Activated T-cell treated with anti-CD3 and anti-CD28 coated beads, Interleukin-2, amount 50 U/mL, for 48 hours (primary cell): Measurements from ENCODE around the gene HENMT1.
A peak's percentile ranks its signal among the peaks of the same experiment; 100 is the strongest.
"Not testable (repeated sequence)": the region's sequence is repeated elsewhere in the genome, so short reads cannot be mapped to it uniquely, and the experiment has no call there.

Source experiments
- DNase-seq, 2 experiments: peaks; one replicate each; pipeline ENCODE4 v3.0.0-alpha.2; 2020

HENMT1 gene

GRCh38 chr1:108661030-108661609, at the start of gene HENMT1:
Gene HENMT1, minus strand, starts transcription at chr1:108661093. Its CDS starts 1,209 bp downstream, at chr1:108659884.
- peak; percentile 82 to 88 for DNase-seq

DNA sequence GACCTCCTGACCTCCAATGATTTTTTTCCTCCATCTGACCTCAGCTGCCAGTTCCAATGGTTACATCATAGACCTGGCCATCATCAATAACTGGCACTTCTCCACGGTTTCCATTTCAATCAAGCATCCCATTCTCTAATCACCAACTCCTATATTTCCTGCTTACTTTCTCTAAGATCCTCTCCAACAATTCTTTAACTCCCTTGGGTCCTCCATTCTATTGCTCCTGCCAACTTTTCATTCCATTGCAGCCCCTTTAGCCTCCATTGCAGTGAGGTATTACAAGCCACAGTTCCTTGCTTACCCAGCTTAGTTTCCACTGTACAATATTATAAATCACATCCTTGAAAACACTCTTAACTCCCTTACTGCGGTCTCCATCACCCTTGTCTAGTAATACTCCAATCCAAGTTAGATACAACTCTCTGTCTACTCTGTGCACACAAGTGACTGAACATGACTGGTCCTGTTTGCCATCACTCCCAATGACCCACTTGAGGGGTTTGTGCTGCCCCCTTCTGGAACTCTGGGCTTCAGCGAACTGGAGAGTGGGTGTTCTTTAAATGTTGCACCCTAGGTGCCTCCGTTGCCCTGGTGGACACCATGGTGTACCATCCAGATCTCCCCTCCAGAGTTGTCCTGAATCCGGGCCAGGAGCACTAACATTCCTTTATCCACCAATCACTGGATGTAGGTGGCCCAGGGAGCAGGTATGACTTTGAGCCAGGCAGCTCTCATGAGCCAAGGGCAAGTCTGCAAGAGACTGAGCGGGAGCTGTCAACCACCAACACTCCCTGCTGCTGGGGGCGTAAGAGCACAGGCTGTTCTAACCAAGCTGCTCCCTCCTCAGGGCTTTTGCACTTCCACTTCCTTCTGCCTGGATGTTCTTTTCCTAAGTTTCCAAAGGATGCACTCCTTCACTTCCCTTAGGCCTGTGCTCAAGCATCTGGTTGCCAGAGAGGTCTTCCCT, 48.1 kb upstream of the HENMT1 start:
- DNase-seq: peak; percentile 73 to 74

DNA sequence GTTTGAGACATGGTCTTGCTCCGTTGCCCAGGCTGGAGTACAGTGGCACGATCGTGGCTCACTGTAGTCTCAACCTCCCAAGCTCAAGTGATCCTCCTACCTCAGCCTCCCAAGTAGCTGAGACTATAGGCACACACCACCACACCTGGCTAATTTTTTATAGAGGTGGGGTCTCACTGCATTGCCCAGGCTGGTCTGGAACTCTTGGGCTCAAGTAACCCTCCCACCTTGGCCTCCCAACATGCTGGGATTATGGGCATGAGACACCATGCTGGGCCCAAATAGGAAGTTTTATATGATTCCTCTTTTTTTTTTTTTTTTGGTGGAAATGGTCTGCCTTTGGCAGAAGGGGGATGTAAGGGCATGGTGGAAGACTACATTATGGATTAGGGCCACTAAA, 45.8 kb upstream of the HENMT1 start:
- DNase-seq: no peak

GRCh38 chr1:108704496-108704895, 43.6 kb upstream of the HENMT1 start:
- DNase-seq: no peak

- DNase-seq: peak; percentile 33 to 35
These were observed 43.0 kb upstream of the HENMT1 start for GRCh38 chr1:108703939-108704338.

GRCh38 chr1:108702109-108702508, 41.2 kb upstream of the HENMT1 start:
- peak in 1 of 2 experiments; percentile 19 for DNase-seq

GRCh38 chr1:108701176-108701849, 40.4 kb upstream of the HENMT1 start:
- DNase-seq: no peak

GRCh38 chr1:108699375-108700332, 38.8 kb upstream of the HENMT1 start:
- no peak for DNase-seq

DNA sequence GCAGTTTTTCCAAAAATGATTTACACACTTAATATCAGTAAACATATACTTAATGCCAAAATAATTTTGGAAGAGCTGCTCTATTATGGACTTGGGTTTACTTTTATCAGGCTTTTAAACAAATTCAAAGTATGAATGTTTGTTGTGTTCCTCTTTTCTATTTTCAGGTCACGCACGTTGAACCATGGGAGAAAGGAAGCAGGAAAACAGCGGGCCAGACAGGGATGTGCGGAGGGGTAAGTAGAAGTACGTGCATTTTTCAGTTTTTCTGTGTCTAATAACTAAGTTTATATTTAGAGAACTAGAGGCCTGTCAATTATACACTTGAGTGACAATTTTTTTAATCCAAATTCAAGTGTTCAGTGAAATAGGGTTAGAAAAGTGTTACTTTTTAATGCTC, 34.6 kb upstream of the HENMT1 start:
- no peak for DNase-seq

DNA sequence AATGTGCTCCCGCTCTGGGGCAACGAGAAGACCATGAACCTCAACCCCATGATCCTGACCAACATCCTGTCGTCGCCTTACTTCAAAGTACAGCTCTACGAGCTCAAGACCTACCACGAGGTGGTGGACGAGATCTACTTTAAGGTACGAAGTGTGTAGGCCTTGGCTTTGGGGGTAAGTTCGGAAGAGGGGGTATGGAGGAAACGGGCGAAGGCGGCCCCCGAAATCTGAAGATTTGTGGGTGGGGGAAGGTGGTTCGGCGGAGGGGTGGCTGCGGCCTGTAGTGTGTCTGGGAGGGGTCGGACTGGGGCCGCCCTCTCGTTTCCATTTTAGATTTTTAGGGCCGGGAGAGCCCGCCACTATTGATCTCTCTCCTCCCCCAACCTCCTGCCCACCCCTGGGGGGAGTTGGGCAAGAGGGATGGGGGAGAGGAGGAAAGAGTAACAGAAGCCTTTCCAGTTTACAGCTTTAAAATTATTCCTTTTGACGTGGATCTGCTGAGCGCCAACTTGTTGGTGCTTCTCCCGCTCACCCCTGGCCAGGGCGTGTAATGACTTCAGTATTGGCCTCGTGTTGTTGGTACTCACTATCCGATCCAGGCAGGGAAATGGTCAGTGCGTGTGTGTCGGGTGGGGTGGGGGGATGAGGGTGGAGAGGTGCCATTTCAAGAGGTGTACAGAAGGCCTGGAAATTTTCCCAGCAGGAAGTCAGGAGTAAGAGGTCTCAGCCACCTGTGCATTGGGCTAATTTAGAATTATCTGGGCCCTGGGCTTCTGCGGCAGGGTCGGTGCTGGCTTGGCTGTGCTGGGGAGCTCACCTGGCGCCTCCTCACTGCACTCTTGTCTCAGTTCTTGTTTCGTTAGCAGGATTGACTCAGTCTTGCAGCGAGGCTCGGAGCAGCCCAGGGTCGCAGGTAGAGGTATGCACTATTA, 32.1 kb upstream of the HENMT1 start:
- DNase-seq: peak; percentile 70 to 80

DNA sequence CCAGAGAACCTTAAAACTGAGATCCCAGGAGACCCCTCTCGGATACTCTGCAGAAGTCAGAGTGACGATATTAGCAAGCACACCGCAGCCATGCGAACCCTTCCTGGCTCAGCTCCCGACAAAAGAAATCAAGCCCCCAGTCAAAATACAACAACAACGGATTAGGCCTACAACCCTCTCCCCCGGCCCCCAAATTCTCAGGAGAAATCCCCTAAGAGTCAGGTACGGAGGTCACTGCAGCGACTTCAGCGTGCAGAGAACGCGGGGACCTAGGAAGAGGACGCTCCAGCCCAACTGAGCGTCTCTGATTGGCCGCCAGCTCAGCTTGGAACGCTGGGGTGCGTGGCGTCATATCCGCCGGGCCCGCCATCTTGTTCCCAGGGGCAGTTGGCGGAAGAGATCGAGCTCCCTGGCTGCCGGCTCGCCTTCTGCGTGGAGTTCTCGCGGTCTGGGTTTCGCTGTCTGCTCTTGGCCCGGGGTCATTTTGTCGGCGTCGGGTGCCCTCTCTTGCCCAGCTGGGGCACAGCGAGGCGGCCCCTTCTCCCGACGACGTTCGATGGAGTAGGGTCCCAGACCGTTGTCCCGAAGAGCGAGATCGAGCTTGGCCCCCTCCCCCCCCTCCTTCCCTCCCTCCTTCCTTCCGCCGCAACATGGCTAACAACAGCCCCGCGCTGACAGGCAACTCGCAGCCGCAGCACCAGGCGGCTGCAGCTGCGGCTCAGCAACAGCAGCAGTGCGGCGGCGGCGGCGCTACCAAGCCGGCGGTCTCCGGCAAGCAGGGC, 31.2 kb upstream of the HENMT1 start, which contains the start of gene PRPF38B:
Gene PRPF38B (plus strand): TSS at position 369 of the 782 bp plus-strand sequence. CDS start 282 bp downstream, at position 651.
- peak; percentile 93 to 95 for DNase-seq

DNA sequence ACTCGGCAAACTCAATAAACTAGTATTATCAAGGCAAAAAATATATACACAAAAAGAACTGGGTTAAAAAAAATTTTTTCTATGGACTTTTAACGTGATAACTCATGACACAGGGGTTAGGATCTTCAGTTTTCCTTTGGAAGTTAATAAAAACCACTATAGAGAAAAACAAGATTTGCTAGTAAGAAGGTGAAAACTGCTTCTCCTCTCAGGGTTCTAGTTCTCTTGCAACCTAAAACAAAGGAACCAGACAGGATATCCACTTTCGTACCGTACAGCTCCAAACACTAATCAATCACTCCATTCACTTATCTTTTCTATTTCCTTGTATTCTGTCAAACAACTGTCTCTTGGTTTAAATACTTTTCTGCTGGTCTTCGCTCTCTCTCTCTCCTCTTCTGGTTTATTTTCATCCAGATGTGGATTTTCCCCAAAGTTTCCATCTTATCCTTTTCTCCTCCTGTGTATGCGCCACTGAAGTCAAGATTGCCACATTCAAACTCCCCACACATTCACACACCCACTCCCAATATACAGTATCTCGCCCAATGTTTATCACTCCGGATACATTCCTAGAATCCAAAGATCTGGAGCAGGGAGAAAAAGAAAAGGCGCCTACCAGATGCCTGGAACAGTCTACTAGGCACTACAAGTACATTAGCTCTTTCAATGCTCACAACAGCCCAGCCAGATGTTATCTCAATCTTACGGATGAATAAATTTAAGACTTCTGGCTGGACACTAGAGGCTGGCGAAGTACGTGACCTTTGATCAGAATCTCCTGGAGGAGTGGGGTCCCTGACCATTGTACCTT, 30.4 kb upstream of the HENMT1 start:
- no peak for DNase-seq

GRCh38 chr1:108686614-108687313, 25.9 kb upstream of the HENMT1 start:
- DNase-seq: no peak

DNA sequence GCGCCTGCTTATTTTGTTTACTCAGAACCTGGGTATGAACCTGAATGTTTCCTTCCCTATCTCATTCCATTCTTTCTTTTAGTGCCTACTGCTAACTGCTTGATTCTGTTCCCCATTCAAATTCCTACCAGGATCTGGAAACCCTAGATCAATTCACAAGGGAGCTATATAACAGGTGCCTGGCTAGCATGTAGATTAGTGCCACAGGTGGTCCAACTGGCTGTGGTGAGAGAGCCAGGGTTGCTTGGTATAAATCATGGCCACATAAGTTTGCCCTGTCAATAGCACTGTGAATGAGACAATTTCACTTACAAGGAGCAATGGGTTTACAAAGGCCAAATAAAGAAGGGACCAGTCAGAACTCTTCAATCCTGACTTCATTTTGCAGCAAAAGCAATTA, 24.6 kb upstream of the HENMT1 start:
- DNase-seq: no peak

DNA sequence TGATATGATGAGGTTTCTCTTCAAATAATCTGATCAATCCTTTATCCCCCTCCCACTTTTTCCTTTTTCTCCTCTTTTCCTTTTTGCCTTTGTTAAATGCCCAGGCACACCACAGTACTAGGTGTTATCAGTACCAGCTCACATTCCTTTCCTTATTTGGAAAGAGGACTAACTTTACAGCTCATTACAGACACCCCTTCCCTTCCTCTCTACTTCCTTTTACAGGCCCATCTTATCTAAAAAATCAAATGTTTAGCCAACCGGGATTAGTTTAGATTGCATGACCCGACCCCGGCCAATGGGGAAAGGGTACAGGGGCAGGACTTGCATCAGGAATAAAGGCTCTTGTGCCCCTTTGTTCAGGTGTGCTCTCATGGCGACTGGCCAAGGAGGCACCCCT, 20.8 kb upstream of the HENMT1 start:
- DNase-seq: not testable (repeated sequence)

GRCh38 chr1:108679586-108680213, 18.8 kb upstream of the HENMT1 start:
- DNase-seq: no peak

DNA sequence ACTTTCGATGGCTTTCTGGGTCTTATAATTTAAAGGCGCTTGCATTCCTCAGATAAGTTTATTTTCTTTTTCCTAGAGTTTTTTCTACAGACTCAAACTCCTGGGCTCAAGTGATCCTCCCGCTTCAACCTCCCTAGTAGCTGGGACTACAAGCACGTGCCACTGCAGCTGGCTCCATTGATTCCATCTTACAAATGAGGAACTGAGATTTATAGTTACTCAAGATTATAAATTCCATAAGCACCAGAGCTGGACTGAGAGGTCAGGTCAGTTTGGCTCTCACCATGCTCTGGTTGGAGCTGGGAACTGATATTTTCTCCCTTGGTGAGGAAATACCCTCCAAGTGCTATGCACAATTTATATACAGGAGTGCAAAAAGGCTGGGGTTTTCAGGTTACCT, 17.8 kb upstream of the HENMT1 start:
- DNase-seq: no peak

- no peak for DNase-seq
These were observed 10.2 kb upstream of the HENMT1 start for GRCh38 chr1:108671143-108671542.
